ENCODE results near the gene PGPEP1.

GRCh38 chr19:18322318-18322758 lies 18.1 kb upstream of the PGPEP1 start:
- TF ChIP-seq MAX (IDR thresholded peaks at IDR 0.05) (no peak), EP300 (IDR thresholded peaks at IDR 0.05; ENCODE audit: borderline replicate concordance) (no peak), REST (IDR thresholded peaks at IDR 0.05; ENCODE audit: low read depth) (no peak), TAF1 (IDR thresholded peaks at IDR 0.05; ENCODE audit: low read depth) (no peak), CEBPB (IDR thresholded peaks at IDR 0.05) (no peak), CREB1 (IDR thresholded peaks at IDR 0.05; ENCODE audit: low read depth) (no peak), USF1 (IDR thresholded peaks at IDR 0.05) (no peak)
